ENCODE results near the gene MYH9.
A peak's percentile ranks its signal among the peaks of the same experiment; 100 is the strongest.

Gene MYH9

GRCh38 chr22:36367479-36367878, 20.3 kb downstream of the MYH9 start:
- no peak for DNase-seq (ENCODE audit: low spot score)

- DNase-seq (ENCODE audit: low spot score) = no peak
Observed at GRCh38 chr22:36367066-36367465, 20.7 kb downstream of the MYH9 start.

- no peak for DNase-seq (ENCODE audit: low spot score)
Observed at GRCh38 chr22:36366291-36366708, 21.5 kb downstream of the MYH9 start.

- DNase-seq (ENCODE audit: low spot score) = peak; percentile 88
Observed at GRCh38 chr22:36365020-36365411, 22.8 kb downstream of the MYH9 start.

GRCh38 chr22:36364255-36365019, 23.3 kb downstream of the MYH9 start:
- no peak for DNase-seq (ENCODE audit: low spot score)

- no peak for DNase-seq (ENCODE audit: low spot score)
Observed at GRCh38 chr22:36363349-36363981, 24.3 kb downstream of the MYH9 start.

- peak; percentile 54 for DNase-seq (ENCODE audit: low spot score)
Observed at GRCh38 chr22:36362932-36363331, 24.8 kb downstream of the MYH9 start.

GRCh38 chr22:36362075-36362474, 25.7 kb downstream of the MYH9 start:
- no peak for DNase-seq (ENCODE audit: low spot score)

- DNase-seq (ENCODE audit: low spot score) = no peak
Observed at GRCh38 chr22:36360871-36361383, 26.8 kb downstream of the MYH9 start.

- no peak for DNase-seq (ENCODE audit: low spot score)
Observed at GRCh38 chr22:36360011-36360410, 27.8 kb downstream of the MYH9 start.

GRCh38 chr22:36359470-36359996, 28.2 kb downstream of the MYH9 start:
- no peak for DNase-seq (ENCODE audit: low spot score)

- DNase-seq (ENCODE audit: low spot score) = no peak
Observed at GRCh38 chr22:36358533-36359469, 29.0 kb downstream of the MYH9 start.

GRCh38 chr22:36356708-36357624, 30.8 kb downstream of the MYH9 start:
- no peak for DNase-seq (ENCODE audit: low spot score)

- DNase-seq (ENCODE audit: low spot score) = no peak
Observed at GRCh38 chr22:36355894-36356293, 31.9 kb downstream of the MYH9 start.

GRCh38 chr22:36355362-36355761, 32.4 kb downstream of the MYH9 start:
- DNase-seq (ENCODE audit: low spot score) = no peak

- no peak for DNase-seq (ENCODE audit: low spot score)
Observed at GRCh38 chr22:36352803-36353507, 34.8 kb downstream of the MYH9 start.

- DNase-seq (ENCODE audit: low spot score) = no peak
Observed at GRCh38 chr22:36351921-36352802, 35.6 kb downstream of the MYH9 start.

- DNase-seq (ENCODE audit: low spot score) = no peak
Observed at GRCh38 chr22:36350751-36351594, 36.8 kb downstream of the MYH9 start.
